Raji (cell line): ENCODE measurements around the gene SSC4D.
A peak's percentile ranks its signal among the peaks of the same experiment; 100 is the strongest.

Experiments
- POLR2A ChIP-seq: IDR thresholded peaks from 2 replicates; pipeline ENCODE4 v1.6.1; 2011; ENCODE audit warnings: low read depth, low read length, control low read depth; ENCODE audit not compliant: insufficient read depth

Gene SSC4D

GRCh38 chr7:76380623-76380966, 28.9 kb downstream of the SSC4D start:
- TF ChIP-seq POLR2A, result no peak

DNA sequence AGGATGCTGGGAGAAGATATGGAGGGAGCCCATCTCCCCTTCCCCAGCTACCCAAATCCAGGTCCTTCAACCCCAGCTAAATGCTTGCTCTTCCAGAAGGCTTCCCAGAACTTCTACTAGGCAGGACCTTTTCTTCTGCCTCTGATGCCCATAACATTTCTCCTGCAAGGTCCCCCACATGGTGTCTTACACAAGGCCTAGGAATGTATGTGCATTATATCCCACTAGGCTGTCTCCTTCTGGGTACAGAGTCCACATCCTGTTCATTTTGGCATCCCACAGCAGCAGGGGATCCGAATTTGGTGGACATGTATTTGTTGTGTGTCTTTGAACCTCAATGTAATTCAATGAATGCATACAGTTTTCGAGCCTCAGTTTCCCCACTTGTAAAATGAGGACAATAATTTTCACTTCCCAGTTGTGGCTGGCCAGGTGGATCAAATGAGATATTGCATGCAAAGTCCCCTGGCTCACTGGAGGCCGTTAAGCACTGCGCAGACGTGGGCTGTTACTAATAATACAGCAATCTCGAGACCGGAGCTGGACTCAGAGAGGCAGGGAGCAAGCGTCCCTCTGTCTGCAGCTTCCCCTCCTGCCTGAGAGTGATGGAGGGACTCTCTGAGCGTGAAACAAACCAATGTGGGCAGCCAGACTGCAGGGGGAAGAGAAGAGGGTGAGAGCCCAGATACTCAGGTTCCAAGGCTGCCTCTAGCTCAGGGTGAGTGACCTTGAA, 32.1 kb downstream of the SSC4D start:
- no peak for TF ChIP-seq POLR2A

DNA sequence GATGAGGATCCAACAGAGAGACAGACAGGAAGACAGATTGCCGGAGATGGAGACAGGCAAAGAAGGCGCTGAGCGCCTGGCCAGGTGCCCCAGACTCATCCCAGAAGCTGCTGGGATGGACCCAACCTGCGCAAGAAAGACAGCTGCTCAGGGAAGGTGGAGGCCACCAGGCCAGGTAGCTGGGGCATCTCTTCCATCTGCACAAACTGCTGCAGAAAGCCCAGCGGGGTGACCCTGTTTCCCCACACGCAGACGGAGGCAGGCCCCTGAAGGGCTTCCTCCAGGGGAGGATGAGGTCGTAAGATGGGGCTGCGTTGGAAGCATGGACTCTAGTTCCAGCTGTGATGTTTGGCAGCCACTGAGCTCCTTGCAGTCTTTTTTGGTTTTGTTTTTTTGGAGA, 34.2 kb downstream of the SSC4D start:
- no peak for TF ChIP-seq POLR2A

DNA sequence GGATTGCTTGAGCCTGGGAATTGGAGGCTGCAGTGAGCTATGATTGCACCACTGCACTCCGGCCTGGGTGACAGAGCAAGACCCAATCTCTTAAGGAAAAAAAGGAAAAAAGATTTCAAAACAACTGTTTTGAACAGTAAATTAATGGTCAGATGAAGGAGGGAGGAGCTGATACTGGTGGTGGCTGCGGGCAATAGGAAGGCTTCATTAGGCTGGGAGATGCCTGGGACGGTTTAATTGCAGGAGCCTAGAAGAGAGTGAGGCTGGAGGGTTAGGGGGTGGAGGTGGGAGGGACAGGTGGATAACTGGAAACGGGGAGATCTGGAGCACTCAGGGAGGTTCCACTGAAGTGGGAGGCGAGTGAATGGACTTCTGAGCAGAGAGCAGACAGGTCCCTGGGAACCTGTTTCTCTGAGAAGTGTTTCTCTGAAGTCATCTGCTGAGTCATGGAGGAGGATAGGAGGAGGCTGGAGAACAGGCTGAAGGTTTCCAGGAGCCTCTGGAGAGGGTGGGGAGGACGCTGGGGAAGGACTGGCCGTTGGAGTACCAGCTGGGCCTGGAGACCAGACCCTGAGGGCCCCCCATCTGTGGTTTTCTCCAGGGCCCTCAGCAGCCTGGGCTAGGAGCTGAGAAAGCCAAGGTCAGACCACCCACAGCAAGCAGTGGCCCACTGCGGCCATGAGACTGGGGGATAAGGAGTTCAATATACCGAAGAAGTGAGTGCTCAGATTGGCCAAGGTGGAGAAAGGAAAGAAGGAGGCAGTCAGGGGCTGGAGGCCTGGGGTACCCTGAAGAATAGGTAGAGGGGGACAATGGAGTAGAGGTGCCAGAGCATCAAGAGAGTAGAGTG, 36.3 kb downstream of the SSC4D start:
- no peak for TF ChIP-seq POLR2A

DNA sequence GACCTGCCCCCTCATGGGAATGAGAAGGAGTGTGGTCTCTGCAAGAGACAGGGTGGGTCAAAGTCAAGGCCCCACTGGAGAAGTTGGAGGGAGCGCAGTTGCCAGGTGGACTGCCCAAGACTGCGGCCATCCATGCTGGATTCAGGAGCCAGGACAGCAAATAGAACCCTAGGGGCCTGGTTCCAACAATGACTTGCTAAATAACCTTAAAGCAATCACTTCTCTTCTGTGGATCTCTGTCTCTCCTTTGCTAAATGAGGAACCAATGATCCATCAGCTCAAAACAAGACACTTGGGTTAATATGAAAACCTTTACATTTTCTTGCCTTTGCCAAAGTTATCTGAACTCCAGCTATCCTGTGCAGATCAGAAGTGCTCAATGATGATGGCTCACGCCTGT, 38.1 kb downstream of the SSC4D start:
- no peak for TF ChIP-seq POLR2A

DNA sequence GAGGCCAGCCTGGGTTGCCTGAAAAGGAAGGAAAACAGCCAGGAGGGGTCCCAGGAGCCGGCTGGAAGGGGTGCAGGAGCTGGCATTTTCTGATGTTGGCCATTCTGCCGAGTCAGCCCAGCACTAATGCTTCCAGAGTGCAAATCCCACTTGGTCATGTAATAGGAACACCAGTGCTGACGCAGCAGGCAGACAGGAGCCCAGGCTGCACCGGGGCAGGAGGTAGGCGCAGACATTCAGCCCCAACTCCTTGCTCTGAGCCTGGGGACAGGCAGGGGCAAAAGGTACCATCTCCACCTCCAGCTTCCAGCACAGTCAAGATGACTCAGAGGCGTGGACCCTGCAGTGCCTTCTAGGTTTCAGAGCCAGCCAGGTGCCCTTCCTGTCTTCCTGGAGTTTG, 40.5 kb downstream of the SSC4D start:
- TF ChIP-seq POLR2A, result no peak

DNA sequence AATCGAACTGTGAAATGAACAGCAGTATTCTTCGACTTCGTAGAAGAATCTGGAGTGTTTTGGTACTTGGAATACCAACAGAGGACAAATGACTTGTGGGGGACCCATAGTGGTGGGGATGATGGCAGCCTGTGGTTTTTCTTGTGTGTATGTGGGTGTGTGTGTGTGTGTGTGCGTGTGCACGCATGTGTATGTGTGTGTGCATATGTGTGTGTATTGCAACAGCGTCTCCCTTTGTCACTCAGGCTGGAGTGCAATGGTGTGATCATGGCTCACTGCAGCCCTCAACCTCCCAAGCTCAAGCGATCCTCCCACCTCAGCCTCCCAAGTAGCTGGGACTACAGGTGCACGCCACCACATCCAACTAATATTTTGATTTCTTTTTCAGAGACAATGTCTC, 41.3 kb downstream of the SSC4D start:
- TF ChIP-seq POLR2A, result no peak

DNA sequence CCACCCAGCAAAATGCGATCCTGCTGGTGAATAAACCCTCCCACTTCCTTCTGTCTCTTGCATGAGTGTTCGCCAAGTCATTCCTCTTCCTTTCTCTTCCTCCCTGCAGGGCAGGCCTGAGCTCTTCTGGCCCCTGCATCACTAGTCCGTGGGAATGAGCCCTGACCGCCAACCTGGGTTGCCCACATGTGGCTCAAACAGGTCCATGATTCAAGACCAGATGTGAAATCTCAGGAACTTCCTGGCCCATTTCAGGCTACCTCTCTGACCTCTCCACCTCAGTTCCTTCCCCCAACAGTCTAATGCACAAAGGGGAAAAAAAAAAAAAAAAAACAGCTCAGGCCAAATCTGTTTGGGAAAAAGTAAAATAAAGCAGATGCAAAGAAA, 45.3 kb downstream of the SSC4D start:
- TF ChIP-seq POLR2A, result no peak

DNA sequence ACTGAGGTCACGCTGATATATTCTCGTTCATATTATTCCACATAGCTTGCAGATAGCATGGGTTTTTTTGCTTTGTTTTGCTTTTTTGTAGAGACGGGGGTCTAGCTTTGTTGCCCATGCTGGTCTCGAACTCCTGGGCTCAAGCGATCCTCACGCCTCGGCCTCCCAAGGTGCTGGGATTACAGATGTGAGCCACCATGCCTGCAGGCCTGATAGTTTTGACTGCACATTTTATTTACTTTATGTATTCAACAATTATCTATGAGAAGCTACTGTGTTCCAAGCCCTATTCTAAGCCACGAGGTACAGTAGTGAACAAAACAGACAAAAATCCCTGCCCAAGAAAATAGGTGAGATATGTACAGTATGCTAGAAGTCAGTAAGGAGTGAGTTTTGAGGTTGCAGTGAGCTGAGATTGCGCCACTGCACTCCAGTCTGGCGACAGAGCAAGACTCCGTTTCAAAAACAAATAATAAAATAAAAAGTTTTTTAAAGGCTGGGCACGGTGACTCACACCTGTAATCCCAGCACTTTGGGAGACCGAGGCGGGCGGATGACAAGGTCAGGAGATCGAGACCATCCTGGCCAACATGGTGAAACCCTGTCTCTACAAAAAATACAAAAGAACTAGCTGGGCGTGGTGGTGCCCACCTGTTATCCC, 49.4 kb downstream of the SSC4D start:
- TF ChIP-seq POLR2A, result no peak

DNA sequence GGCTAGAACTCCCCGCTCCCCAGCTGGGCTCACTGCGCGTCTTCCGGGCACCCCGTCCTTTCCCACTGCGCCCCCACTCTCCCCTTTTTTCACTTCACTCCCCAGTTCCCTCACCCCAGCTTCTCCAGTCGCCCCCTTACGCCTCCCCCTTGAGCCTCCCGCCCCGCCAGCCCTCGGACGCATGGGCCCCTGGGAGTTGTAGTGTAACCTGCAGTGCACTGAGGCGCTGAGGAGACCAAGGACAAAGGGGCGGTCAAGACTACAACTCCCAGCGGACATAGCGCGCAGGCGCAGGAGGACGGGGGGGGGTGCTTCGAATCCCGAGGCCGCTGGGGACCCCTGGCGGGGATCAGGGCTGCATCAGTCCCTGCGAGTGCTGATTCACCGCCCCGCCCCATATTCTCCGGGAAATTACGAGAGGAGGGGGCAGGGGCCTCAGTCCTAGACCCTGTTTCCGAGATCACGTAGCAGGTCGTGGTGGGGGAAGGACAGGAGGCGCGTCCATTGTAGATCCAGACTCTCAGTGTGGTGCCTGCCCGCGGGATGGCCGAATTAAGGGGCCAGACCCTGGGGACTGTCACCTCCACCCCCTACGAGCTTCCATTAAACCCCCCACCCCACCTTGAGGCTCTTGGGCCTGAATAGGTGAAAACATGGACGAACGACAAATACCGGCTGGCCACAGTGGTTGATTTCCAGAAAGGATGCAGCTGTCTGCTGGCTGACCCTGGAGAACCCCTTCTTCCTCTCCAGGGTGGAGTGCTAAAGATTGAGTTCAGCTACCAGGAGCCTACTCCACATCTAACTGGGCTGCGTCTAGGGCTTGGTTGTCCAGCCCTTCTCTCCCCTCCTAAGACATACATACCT, 50.2 kb downstream of the SSC4D start:
- TF ChIP-seq POLR2A, result peak; percentile 61

DNA sequence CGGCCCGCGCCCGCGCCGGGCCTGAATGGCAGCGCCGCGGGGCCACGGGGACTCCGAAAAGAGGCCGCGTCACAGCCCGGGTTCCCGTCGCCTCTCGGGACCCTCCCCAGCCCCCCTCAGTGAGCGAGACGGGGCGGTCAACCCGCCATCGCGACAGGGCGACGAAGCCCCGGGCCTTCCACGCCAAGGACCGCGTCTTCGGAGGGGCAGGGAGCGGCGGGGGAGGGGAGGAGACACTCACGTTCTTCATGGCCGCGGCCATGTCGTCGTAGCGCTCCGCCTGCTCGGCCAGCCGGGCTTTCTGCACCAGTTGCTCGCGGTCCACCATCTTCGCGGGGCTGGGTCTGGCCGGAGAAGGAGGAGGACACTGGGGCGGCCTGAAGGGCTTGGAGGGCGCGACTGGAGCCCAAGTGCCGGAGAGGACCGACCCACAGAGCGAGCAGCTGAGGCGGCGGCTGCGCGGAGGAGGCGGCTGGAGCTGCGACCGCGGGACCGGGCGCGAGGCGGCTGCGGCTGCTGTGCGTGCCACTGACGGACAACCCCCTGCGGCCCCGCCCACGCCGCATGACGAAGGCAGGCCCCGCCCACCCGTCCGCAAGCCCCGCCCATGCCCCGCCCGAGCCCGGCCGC, 50.9 kb downstream of the SSC4D start, which contains the start of gene YWHAG:
Gene YWHAG, minus strand, starts transcription at position 511 of the 630 bp plus-strand sequence. Its CDS starts 183 bp downstream, at position 328.
- TF ChIP-seq POLR2A, result peak; percentile 98

GRCh38 chr7:76358011-76358480, 51.5 kb downstream of the SSC4D start:
- TF ChIP-seq POLR2A, result no peak

GRCh38 chr7:76357475-76358010, 52.0 kb downstream of the SSC4D start:
- no peak for TF ChIP-seq POLR2A

GRCh38 chr7:76356823-76357222, 52.7 kb downstream of the SSC4D start:
- TF ChIP-seq POLR2A, result no peak

DNA sequence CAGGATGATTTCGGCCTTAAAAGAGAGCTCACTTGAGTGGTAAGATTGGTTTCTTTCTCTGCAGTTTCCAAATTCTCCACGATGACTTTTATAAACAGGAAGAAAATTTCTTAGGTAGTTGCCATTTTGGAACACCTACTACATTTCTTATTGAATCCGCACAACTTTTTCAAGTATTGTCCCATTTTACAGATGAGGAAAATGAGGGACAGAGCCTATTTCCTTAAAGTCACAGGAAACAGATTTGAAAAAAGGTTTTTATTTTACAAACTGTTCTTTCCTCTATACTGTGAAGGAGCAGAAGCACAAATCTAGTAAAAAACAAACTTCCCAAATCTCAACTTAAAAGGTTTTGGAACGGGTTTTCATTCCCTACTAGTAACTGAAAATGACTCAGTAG, 53.4 kb downstream of the SSC4D start:
- no peak for TF ChIP-seq POLR2A
